Measurements from ENCODE around the gene TMEM109. TPM values are rescaled to one million over a fixed set of nuclear protein-coding genes. Genes with fewer than 3 reads are reported as not detected.
A peak's percentile ranks its signal among the peaks of the same experiment; 100 is the strongest.

The TMEM109 gene
- total RNA-seq, 2 donors from 2014 or later = 31.9 to 95.1 TPM

DNA sequence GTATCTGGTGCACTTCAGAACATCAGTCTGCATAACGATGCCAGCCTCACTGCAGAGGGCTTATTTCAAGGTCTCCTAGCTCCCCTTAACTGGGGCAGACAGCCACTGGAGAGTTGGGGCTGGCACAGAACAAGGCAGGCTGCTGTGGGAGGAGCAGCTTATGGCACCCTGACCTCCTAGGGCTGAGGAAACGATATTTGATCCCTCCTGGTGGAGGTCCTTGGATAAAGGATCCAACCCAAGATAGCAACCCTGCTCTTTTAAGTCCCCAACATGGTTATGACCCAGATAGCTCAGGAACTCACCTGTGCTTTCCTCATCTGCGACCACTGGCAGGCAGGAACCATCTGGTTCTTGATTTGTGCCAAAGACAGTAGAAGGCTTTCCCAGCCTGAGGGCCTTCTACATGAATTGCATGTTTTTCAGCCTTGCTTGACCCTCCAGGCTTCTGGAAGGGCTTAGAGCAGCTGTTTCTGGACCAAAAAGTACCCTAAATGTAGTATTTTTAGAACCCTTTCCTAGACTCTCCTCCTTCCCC is 2.8 kb downstream of the TMEM109 start:
- Mint-ChIP-seq H3K9me3 (no peaks in the 10 kb centered on the region), H3K36me3 (peaks cover 29 to 45% of the 10 kb centered on the region in 2 donors), H3K27ac (no peak overlapping the region)
- ATAC-seq (no peak), DNase-seq (ENCODE audit: low spot score in 2 of 2) (no peak)

DNA sequence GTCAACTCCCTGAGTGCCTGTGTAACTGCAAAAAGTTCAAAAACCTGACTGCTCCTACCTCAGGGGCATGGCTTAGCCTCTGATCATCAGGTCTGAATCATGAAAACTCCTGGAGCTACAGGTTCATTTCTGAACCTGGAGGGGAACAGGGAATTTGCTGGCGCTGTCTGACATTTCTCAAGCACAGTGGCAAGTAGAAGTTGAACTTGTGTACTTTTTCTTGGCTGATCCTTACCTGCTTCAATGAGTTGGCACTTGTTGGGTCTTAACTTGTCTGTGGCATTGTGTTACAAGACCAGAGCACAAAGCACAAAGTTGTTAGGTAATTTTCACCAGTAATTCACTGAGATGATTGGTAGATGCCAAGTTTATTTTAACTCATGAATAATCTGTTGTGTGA is 3.3 kb downstream of the TMEM109 start:
- no peak overlapping the region for H3K27ac Mint-ChIP-seq
- no peaks in the 10 kb centered on the region for H3K9me3 Mint-ChIP-seq
- no peak for DNase-seq (ENCODE audit: low spot score in 2 of 2)
- peaks cover 30 to 51% of the 10 kb centered on the region in 2 donors for H3K36me3 Mint-ChIP-seq
- no peak for ATAC-seq

DNA sequence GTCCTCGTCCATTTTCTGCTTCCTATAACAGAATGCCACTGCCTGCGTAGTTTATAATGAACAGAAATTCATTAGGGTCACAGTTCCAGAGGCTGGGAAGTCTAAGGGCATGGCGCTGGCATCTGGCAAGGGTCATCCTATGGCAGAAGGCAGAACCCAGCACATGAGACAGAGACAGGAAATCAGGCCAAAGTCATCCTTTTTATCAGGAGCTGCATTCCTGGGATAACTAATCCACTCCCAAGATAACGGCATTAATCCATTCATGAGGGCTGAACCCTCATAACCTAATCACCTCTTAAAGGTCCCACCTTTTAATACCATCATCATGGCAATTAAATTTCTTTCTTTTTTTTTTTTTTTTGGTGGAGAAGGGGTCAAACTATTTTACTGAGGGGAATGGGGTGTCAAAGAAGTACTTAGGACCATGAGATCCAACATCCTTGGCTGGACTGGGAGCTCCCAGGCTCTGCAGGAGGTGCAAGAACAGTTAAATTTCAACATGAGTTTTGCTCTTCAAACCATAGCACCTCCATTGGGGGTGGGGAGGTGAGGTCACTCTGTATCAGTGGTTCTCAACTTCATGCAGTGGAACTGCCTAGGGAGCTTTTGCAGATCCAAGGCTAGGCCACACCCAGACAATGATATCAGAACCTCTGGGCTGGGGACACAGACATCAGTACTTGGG is 4.4 kb downstream of the TMEM109 start:
- DNase-seq (ENCODE audit: low spot score in 2 of 2) (no peak), ATAC-seq (no peak)
- Mint-ChIP-seq H3K27ac (no peak overlapping the region), H3K9me3 (no peaks in the 10 kb centered on the region), H3K36me3 (peaks cover 30 to 59% of the 10 kb centered on the region in 2 donors)

DNA sequence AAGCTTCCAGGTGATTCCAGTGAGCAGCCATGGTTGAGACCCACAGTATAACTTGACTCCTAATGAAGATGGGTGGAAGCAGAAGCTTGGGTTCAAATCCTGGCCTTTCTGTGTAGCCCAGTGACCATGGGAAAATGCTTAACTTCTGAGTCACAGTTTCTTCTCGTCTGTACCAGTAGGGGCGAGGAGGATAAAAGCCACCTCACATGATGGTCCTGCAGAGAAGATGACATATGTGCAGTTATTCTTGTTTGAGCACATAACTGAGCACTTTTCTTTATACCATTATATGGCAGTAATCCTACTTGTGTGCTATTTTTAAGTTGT is 4.9 kb downstream of the TMEM109 start:
- no peak for DNase-seq (ENCODE audit: low spot score in 2 of 2)
- Mint-ChIP-seq H3K27ac (no peak overlapping the region), H3K36me3 (peaks cover 30 to 59% of the 10 kb centered on the region in 2 donors), H3K9me3 (no peaks in the 10 kb centered on the region)
- ATAC-seq = no peak

DNA sequence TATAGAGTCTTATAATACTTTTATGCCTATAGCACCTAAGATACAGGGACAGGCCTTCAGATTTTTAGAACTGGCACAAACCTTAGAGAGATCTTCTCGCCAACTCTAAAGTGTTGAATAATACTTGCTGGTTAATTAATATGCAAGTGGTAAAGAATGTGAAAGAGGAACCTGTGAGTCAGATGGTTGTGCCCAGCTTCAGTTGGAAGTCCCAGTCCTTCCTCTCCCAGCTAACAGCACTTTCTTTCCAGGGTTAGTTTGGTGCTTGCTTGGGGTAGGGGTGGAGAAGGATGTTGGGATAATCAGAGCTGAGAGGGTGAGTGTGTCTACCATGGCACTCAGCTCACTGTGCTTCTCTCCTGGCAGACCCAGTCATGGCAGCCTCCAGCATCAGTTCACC is 5.4 kb downstream of the TMEM109 start:
- ATAC-seq (no peak), DNase-seq (ENCODE audit: low spot score in 2 of 2) (no peak)
- Mint-ChIP-seq H3K9me3 (no peaks in the 10 kb centered on the region), H3K36me3 (peaks cover 30 to 57% of the 10 kb centered on the region in 2 donors), H3K27ac (no peak overlapping the region)

DNA sequence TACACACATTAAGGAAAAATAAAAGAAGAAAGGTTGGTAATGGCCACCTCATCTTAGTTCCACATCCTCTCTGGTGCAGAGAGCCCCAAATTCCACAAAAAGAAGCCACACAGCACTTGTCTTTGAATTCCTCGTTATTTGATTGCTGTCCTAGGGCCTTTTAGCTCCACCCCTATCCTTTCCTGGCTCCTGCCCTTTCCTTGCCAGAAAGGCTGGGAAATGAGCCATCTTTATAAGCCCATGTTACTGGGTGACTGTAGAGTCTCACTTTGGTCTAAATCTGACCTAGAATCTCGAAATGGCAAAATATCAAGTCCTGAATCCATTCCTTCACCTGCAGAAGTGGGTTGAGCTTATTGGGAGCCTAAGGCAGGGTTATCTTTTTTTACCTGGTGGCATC is 6.0 kb downstream of the TMEM109 start:
- no peak for DNase-seq (ENCODE audit: low spot score in 2 of 2)
- no peaks in the 10 kb centered on the region for H3K9me3 Mint-ChIP-seq
- peaks cover 30 to 57% of the 10 kb centered on the region in 2 donors for H3K36me3 Mint-ChIP-seq
- H3K27ac Mint-ChIP-seq = no peak overlapping the region
- ATAC-seq = no peak

DNA sequence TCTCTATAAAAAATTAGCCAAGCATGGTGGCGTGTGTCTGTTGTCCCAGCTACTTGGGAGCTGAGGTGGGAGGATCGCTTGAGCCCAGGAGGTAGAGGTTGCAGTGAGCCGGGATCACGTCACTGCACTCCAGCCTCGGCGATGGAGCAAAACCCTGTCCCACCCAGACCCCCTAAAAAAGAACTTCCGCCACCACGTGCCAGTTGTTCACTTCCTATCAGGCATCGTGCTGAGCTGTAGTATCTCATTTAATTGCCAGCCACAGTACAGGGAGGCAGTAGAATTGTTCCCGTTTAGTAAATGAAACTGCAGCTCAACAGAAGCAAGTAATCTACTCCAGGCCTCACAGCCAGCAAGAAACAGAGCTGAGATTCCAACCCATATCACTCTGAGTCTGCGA is 7.3 kb downstream of the TMEM109 start:
- DNase-seq (ENCODE audit: low spot score in 2 of 2) (no peak), ATAC-seq (no peak)
- H3K9me3 Mint-ChIP-seq = no peaks in the 10 kb centered on the region
- H3K36me3 Mint-ChIP-seq = peaks cover 22 to 47% of the 10 kb centered on the region in 2 donors
- no peak overlapping the region for H3K27ac Mint-ChIP-seq

DNA sequence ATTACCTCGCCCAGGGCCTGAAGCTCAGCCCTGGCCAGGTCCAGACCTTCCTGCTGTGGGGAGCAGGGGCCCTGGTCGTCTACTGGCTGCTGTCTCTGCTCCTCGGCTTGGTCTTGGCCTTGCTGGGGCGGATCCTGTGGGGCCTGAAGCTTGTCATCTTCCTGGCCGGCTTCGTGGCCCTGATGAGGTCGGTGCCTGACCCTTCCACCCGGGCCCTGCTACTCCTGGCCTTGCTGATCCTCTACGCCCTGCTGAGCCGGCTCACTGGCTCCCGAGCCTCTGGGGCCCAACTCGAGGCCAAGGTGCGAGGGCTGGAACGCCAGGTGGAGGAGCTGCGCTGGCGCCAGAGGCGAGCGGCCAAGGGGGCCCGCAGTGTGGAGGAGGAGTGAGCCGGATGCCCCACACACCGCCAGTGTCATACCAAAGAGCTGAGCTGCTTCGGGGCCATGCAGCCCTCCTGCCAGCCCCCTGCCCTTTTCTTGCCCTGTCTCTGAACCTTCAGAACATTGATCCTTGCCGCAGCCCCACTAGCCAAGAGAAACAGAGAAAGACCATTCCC is 7.9 kb downstream of the TMEM109 start:
- Mint-ChIP-seq H3K27ac (peak overlapping the region in 1 of 2 donors; percentile 26), H3K36me3 (peaks cover 22 to 47% of the 10 kb centered on the region in 2 donors), H3K9me3 (no peaks in the 10 kb centered on the region)
- DNase-seq (ENCODE audit: low spot score in 2 of 2) (no peak), ATAC-seq (no peak)

DNA sequence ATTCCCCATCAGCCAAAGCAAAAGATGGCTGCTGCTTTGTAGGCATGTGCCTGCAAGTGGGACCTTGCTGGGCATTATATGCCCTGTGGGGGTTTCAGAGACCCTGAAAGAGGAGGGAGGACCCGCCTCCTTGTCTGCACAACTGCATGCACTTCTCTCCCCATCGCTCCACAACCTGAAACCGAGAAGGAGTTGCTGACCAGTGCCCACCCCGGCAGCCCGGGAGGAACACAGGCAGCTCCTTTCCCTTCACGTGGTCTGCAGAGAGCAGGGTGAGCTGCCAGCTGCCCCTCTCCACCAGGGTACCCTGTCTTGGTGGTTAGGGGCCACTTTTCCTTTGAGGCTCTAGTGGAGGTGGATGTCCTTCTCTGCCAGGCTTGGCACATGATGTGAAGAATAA is 8.9 kb downstream of the TMEM109 start:
- H3K9me3 Mint-ChIP-seq = no peaks in the 10 kb centered on the region
- peaks cover 22 to 42% of the 10 kb centered on the region in 2 donors for H3K36me3 Mint-ChIP-seq
- H3K27ac Mint-ChIP-seq = no peak overlapping the region
- ATAC-seq = no peak
- DNase-seq (ENCODE audit: low spot score in 2 of 2) = no peak

DNA sequence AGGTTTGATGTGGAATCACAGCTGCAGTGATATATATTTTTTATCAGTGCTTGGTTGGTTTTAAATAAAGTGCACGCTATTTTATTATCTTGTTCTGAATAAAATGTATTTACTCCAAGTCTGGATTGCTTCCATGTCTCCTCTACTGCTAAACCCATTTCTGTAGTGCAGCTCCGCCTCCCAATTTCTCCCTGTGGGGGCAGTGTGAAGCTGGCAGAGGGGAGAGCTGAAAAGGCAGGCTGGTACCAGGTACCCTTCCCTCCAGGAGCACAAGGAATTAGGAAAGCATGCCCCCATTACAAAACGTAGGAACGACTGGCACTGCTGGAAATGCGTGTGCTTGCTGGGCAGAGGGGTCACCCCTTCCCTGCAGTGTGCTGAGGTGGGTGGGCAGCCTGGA is 9.4 kb downstream of the TMEM109 start:
- DNase-seq (ENCODE audit: low spot score in 2 of 2) (no peak), ATAC-seq (no peak)
- no peaks in the 10 kb centered on the region for H3K9me3 Mint-ChIP-seq
- H3K36me3 Mint-ChIP-seq = peaks cover 22 to 42% of the 10 kb centered on the region in 2 donors
- no peak overlapping the region for H3K27ac Mint-ChIP-seq

DNA sequence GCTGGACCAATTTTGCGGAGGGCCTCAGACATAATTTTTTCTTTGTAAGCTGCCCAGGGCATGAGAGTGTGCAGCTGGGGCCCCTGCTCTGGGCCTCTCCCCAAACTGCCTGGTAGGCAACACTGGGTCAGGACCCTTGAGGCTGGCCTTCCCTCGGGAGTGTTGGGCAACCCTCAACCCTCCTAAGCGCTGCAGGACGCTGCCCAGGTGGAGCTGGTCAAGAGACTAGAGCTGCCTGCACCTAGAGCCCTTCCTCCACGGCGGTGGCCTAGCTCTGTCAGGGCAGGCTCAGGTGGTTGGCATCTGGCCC is 9.8 kb downstream of the TMEM109 start:
- no peaks in the 10 kb centered on the region for H3K9me3 Mint-ChIP-seq
- peak in 1 of 2 donors; percentile 23 for ATAC-seq
- H3K27ac Mint-ChIP-seq = no peak overlapping the region
- no peak for DNase-seq (ENCODE audit: low spot score in 2 of 2)
- H3K36me3 Mint-ChIP-seq = peaks cover 22 to 42% of the 10 kb centered on the region in 2 donors

DNA sequence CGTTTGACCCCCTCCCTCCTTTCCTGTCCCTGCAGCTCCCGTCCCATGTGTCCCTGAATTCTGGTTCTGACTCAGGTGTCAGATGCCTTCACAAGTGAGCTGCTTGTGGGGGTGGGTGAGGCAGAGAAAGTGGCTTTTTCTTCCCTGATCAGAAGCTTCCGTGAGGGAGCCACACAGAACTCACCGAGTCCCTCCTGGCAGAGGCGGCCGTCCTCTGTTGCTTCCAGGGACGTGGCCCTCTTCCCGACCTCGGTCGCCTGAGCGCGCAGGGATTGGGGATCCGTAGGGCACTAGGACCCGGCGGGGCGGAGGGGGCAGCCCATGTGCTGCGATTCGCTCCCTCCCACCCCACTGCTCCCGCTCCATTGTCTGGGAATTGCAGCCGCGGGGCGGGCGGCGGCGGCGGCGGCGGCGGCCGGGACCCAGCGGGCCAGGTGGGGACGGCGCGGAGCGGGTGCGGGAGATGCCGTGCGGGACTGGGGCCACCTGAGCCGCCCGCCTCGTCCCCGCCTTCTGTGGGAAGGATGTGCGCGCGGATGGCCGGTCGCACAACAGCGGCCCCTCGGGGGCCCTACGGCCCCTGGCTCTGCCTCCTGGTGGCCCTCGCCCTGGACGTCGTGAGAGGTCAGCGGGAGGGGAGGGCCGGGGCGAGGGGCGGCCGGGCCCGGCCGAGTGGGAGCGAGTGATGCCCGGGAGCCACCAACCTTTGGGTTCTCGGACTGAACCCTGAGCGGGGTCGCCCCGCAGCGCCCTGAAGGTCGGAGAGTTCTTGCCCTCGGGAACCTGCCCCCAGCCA is 10.3 kb downstream of the TMEM109 start, which contains the start of gene TMEM132A:
TSS of gene TMEM132A (plus strand) at position 351 of the 796 bp plus-strand sequence. CDS start at position 525, 174 bp downstream.
- Mint-ChIP-seq H3K27ac (no peak within 1 kb of the TSS), H3K36me3 (peaks cover 22 to 41% of the 10 kb centered on the region in 2 donors)
- no peak for DNase-seq (ENCODE audit: low spot score in 2 of 2)

DNA sequence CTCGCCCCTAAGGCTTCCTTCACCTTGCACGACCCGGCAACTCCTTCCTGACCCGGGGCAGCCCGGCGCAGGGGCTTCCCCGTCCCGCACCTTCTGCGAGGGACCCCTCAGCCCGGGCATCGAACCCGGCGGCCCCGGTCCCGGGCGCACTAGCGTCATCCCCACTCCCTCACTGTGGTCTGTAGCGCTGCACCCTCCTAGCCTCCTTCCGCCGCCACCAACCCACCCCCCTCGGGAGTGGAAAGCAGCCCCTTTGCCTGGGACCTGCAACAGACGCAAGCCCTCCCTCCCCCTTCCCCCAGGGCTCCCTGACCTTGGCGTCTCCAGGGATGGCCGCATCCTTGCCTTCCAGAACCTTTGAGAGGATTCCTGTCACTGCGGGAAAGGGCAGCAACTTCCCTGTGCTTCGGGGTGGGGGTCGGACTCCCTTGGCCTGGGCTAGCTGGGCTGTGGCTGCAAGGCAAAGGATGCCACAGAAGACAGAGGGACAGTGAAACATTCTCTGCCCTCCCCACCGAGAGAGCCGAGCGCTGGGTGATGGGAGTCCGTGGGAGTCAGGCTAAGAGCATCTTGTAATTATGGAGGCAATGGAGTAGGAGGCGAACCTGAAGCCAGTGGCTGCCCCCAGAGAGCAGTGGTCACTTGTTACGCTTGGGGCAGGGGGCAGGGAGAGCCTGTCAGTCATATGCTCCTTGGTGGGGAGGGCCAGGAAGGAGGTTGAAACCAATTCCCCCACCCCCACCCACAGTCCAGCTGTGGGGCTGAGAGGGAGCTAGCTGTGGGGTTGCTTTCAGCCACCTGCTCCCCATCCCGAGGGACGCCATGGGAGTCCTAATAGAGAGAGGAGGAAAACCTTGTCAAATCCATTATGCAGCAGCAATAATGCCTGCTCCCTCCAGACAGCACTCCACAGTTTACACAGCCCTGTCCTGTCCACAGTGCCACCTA is 11.2 kb downstream of the TMEM109 start:
- Mint-ChIP-seq H3K9me3 (no peaks in the 10 kb centered on the region), H3K27ac (no peak overlapping the region), H3K36me3 (peaks cover 14 to 32% of the 10 kb centered on the region in 2 donors)
- no peak for DNase-seq (ENCODE audit: low spot score in 2 of 2)
- ATAC-seq = peak; percentile 20 to 25

More for the DNA sequence above, 10.3 kb downstream of the TMEM109 start, which contains the start of gene TMEM132A:
- peak; percentile 39 to 47 for ATAC-seq
- H3K9me3 Mint-ChIP-seq = no peaks in the 10 kb centered on the region

DNA sequence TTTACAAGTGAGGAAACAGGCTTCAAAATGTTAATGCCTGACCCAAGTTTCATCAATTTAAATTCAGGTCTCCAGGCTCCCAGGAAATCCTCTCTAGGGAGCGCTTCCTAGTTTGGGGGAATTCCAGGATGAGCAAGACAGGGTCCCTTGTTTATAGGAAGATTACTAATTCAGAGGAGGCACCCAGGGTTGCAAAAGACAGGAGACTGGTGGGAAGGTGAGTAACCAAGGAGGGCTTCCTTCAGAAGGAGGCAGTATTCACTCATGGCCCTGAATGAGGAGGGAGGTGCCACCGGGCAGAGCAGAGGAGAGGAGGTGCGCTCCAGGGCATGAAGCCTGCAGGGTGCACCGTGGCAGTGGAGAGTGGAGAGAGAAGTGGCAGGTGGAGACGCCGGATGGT is 11.9 kb downstream of the TMEM109 start:
- ATAC-seq (peak in 1 of 2 donors; percentile 38), DNase-seq (ENCODE audit: low spot score in 2 of 2) (no peak)
- Mint-ChIP-seq H3K27ac (no peak overlapping the region), H3K36me3 (peaks cover 7 to 25% of the 10 kb centered on the region in 2 donors), H3K9me3 (no peaks in the 10 kb centered on the region)

DNA sequence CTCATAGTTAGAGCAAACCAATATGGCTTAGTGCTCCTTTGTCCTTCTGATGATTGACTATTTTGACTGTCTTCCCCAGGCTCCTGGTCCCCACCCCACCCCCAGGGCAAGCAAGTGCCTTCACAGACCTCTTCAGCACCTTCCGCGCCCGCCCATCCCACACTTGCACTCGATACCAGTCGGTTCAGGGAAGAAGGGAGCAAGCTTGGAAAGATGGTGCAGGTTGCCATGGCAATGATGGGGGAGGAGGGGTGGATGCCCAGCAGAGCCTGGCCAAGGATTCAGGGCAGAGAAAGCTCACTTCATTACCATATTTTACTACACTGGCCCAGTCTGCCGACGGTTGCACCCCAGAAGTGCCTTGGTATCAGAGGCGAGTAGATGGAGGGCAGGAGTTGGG is 12.5 kb downstream of the TMEM109 start:
- DNase-seq (ENCODE audit: low spot score in 2 of 2) = no peak
- Mint-ChIP-seq H3K36me3 (peaks cover 4 to 19% of the 10 kb centered on the region in 2 donors), H3K9me3 (no peaks in the 10 kb centered on the region), H3K27ac (no peak overlapping the region)
- no peak for ATAC-seq

DNA sequence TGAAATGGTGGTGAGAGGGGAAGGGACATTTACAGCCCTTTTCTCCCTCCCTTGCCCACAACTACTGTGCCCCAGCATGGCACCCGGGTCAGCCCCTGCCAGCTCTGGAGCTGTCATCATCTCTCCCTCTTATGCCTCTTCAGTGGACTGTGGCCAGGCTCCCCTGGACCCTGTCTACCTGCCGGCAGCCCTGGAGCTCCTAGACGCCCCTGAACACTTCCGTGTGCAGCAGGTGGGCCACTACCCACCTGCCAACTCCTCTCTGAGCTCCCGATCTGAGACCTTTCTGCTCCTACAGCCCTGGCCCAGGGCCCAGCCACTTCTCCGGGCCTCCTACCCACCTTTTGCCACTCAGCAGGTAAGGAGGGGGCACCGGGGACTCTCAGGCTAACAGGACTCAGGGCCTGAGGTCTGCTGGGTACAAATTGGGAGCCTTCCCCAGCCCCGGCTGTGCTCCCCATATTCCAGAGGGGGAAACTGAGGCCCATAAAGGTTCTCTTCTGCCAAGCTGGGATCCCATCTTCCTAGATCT is 13.2 kb downstream of the TMEM109 start:
- peaks cover 0 to 13% of the 10 kb centered on the region in 2 donors for H3K36me3 Mint-ChIP-seq
- DNase-seq (ENCODE audit: low spot score in 2 of 2) (no peak), ATAC-seq (no peak)
- H3K9me3 Mint-ChIP-seq = no peaks in the 10 kb centered on the region
- no peak overlapping the region for H3K27ac Mint-ChIP-seq
